Right lobe of liver (tissue), 6 donors: Measurements from ENCODE around the gene POU3F1. TPM values are rescaled to one million over a fixed set of nuclear protein-coding genes. Genes with fewer than 3 reads are reported as not detected.

Source experiments
- ATAC-seq, 4 donors: fragments of 200-7000 bp; cut with Tn5 transposase; one replicate each; pipeline ENCODE4 v1.9.1; 2020; ENCODE audit warnings: mild to moderate bottlenecking in 4 of 4, moderate library complexity in 4 of 4
- DNase-seq, 3 donors: peaks; one replicate each; pipeline ENCODE4 v3.0.0-alpha.2; 2020
- H3K27ac ChIP-seq, 3 donors: fragments of 200-600 bp; one replicate each; pipeline ENCODE4 v1.8.0; 2022
- H3K27me3 ChIP-seq, 2 donors: fragments of 200-600 bp; one replicate each; pipeline ENCODE4 v1.8.0; 2022
- H3K36me3 ChIP-seq, 4 donors: fragments of 200-600 bp; sonication (generic) in 1 of 4; one replicate each; pipeline versions ENCODE4 v1.5.1 to v1.8.0; 2017 to 2022; ENCODE audit warnings: control low read depth in 1 of 4
- H3K4me1 ChIP-seq, 4 donors: fragments of 200-600 bp; sonication (generic) in 1 of 4; one replicate each; pipeline versions ENCODE4 v1.5.1 to v1.8.0; 2017 to 2022; ENCODE audit warnings: control low read depth in 1 of 4
- H3K4me3 ChIP-seq, 3 donors: fragments of 200-600 bp; one replicate each; pipeline ENCODE4 v1.8.0; 2022
- H3K9me3 ChIP-seq, 4 donors: fragments of 200-600 bp; sonication (generic) in 1 of 4; one replicate each; pipeline versions ENCODE4 v1.5.1 to v1.8.0; 2017 to 2022; ENCODE audit warnings: control low read depth in 1 of 4
- POLR2A ChIP-seq: fragments of 450-650 bp; IDR thresholded peaks from one replicate; pipeline ENCODE4 v1.6.1; 2017; ENCODE audit warnings: antibody characterized with exemption, mild to moderate bottlenecking
- WGBS: methylation state at CpG from one replicate; pipeline ENCODE4 v1.1.6; 2018; ENCODE audit warnings: low coverage, low lambda C conversion rate; ENCODE audit not compliant: insufficient coverage; ENCODE audit errors: missing lambda C conversion rate; 5-methylcytosine and 5-hydroxymethylcytosine counted together
- intact Hi-C, 2 donors: fragments of 100-400 bp; cut with DNase I; formaldehyde crosslinking; loops; one replicate each; pipeline versions ENCODE4 v1.11.2 to v1.14.1; 2022
- total RNA-seq, 6 experiments: library from RNA; depleted of rRNA in 2 of 6; stranded (reverse); fragments of >200 nt in 2 of 6; fragmentation: NEBNext Ultra II Directional in 3 of 6; extraction: Animal tissue kit (Norgen Biotek cat#: 25700) in 3 of 6; gene quantifications; one replicate each; pipeline versions ENCODE4 v1.1.0 to v1.2.4, GENCODE V29; 2016 to 2023
- TF ChIP-seq, protein P1 (sequence below), 4 donors: fragments of 200-600 bp in 3 of 4; fragments of 450-650 bp in 1 of 4; IDR thresholded peaks; one replicate each; pipeline versions ENCODE4 v1.5.1 to v1.8.0; 2016 to 2022; ENCODE audit warnings: antibody characterized with exemption in 4 of 4, mild to moderate bottlenecking in 2 of 4
- donor health status: DM: no; HTN: yes; CAD: no.
- donor health status: DM: no; HTN: no; CAD: no.
- donor health status: DM: no; HTN: no; CAD: no.
- donor health status: DM: no; HTN: yes; CAD: no.
- donor health status: DM: no; HTN: yes; CAD: no.

The POU3F1 gene
- total RNA-seq, 6 experiments from 2014 or later, result 0.09 TPM; not detected in 5

DNA sequence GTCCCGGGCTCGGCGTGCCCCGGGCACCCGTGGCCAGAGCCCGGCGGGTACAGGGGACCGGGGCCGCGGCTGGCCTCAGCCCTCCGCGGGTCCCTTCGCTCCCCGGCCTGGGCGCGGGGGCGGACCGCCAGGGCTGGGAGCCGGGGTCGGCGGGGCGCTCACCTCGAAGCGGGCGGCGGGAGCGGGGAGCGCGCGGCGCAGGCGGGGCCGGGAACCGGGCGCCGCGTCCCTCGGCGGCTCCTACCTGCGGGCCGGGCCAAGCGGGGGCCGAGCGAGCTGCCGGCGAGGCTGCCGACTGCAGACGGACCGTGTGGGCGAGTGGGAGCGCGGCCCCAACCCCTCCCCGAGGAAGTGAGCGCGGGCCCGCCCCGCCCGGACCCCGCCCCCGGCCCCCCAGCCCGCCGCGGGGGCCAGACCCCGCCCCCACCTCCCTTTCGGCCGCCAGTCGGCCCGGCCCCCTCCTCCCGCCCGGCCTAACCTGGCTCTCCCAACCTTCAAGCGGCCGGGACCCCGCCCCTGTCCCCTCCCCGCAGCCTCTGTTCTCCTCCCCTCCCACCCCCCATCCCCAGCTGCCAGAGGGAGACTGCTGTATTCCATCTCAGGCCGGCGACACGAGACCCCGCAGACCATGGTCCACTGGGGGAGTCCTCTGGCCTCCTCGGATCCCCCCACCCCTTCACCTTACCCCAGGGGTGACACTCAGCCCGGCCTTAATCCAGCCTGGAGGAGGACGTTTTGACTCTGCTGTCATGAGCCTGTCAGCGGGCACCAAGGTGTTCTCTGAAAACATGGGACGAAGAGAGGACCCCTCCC is 41.2 kb downstream of the POU3F1 start, which contains the start of gene FHL3:
FHL3 (minus strand) TSS at position 320 of the 813 bp plus-strand sequence. CDS start 6,102 bp downstream, outside the sequence.
- TF ChIP-seq POLR2A, result peak; percentile 70
- TF ChIP-seq, protein P1, sequence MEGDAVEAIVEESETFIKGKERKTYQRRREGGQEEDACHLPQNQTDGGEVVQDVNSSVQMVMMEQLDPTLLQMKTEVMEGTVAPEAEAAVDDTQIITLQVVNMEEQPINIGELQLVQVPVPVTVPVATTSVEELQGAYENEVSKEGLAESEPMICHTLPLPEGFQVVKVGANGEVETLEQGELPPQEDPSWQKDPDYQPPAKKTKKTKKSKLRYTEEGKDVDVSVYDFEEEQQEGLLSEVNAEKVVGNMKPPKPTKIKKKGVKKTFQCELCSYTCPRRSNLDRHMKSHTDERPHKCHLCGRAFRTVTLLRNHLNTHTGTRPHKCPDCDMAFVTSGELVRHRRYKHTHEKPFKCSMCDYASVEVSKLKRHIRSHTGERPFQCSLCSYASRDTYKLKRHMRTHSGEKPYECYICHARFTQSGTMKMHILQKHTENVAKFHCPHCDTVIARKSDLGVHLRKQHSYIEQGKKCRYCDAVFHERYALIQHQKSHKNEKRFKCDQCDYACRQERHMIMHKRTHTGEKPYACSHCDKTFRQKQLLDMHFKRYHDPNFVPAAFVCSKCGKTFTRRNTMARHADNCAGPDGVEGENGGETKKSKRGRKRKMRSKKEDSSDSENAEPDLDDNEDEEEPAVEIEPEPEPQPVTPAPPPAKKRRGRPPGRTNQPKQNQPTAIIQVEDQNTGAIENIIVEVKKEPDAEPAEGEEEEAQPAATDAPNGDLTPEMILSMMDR (IDR thresholded peaks at IDR 0.05), result no peak
- peak within 1 kb of the TSS; percentile 41 to 60 (median 50) for H3K4me3 ChIP-seq
- DNase-seq (peak; percentile 61 to 77 (median 72)), ATAC-seq (peak; percentile 57 to 80 (median 78))
- intact Hi-C loops, result no loop called here
- WGBS, result 7% methylated on average over 7 of the region's 83 CpGs
- H3K27ac ChIP-seq, result peak within 1 kb of the TSS; percentile 39 to 72 (median 57)
- H3K27me3 ChIP-seq, result no peaks in the 10 kb centered on the region
- H3K36me3 ChIP-seq, result no peaks in the 10 kb centered on the region
- no peaks in the 10 kb centered on the region for H3K9me3 ChIP-seq
- H3K4me1 ChIP-seq, result no peaks in the 10 kb centered on the region

DNA sequence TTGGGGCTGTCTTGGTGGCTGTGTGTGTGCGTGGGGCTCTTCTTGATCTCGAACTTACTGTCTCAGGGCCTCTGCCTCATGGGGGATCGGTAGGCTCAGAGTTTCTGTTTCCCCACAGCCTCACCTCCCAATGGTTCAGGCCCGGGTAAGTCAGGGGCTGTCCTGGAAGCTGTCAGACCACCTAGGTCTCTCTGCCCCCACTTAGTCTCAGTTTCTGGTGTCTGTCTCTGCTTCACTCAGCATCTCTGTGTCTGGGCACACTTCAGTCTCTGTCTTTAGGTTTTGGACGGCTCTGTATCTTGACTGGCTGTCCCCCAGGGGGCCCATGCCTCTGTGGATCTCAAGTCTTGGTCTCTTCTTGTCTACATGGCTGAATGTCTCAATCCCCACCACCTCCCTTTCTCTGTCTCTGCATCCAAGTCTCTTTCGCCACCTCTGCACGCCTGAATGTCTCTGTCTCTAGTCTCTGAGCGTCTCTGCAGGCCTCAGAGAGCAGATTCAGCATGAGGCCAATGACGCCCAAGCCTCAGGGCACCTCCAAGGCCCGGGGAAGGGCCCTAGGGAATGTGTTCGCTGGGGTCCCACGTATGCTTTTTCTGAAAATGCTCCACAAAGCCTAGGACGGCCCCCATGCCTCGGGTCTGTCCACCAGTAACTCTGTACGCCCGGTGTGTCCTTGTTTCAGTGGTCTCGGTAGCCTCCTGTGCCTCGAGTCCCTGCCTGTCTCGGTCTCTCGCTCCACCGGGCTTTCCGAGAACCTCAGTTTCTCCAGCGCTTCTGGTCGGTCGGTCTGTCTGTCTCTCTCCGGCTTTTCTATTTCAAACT is 42.1 kb downstream of the POU3F1 start:
- intact Hi-C loops, result no loop called here
- Histone ChIP-seq H3K27me3 (no peaks in the 10 kb centered on the region), H3K36me3 (no peaks in the 10 kb centered on the region), H3K27ac (peak overlapping the region; percentile 39 to 72 (median 57)), H3K4me3 (peak overlapping the region; percentile 41 to 60 (median 50)), H3K9me3 (no peaks in the 10 kb centered on the region), H3K4me1 (no peaks in the 10 kb centered on the region)
- ATAC-seq (no peak), DNase-seq (peak in 1 of 3 donors; percentile 54)
- TF ChIP-seq, protein P1 (IDR thresholded peaks at IDR 0.05), result no peak
- no peak for TF ChIP-seq POLR2A
- 18% methylated on average over 24 of the region's 26 CpGs for WGBS

DNA sequence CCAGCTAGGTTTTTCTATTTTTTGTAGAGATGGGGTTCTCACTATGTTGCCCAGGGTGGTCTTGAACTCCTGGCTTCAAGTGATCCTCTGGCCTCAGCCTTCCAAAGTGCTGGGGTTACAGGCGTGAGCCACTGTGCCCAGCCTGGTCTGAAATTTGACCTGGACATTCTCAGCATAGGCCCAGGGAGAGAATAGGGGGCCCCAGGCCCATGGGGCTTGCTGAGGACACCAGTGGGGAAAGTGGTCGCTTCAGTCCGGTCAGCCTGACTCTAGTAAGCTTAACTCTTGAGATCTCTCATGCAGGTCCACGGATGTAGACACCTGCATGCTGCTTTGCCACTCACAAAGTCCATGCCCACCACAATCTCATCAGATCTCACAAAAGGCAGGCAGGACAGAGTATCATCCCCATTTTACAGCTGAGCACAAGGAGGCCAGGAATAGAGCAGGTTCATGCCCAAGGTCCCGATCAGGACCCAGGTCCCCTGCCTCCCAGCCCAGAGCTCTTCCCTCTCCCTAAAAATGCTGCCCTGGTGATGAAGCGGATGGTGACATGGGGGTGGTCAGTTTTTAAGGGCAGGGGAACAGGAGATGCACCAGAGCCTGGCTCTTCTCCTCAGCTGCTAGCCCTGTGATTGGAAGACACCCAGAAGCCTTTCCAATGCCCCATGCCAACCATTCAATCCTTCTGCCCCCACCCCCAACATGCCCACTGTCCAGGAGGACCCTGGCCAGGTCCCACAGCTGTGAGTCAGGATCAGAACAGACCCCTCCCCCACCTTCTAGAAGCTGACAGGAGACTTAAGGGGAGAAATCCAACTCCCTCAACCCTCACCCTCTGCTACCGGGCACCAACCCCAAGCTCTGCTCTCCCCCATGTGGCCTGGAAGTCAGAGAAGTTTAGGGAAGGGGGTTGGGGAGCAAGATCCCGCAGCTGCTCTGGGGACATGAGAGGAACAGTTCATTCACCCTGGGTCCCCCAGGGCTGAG is 43.0 kb downstream of the POU3F1 start:
- no CpG with 5 or more reads among the region's 8 CpGs for WGBS
- Histone ChIP-seq H3K36me3 (no peaks in the 10 kb centered on the region), H3K9me3 (no peaks in the 10 kb centered on the region), H3K4me3 (peak overlapping the region in 2 of 3 donors; percentile 41 to 50), H3K4me1 (peaks cover 0 to 3% (median 0%) of the 10 kb centered on the region in 4 donors), H3K27ac (peak overlapping the region in 2 of 3 donors; percentile 57 to 72), H3K27me3 (no peaks in the 10 kb centered on the region)
- intact Hi-C loops, result no loop called here
- ATAC-seq, result no peak
- no peak for DNase-seq
- no peak for TF ChIP-seq POLR2A
- TF ChIP-seq, protein P1 (IDR thresholded peaks at IDR 0.05), result no peak
